Kidney epithelial cell (primary cell): ENCODE results near the gene CMTR2. TPM values are rescaled to one million over a fixed set of nuclear protein-coding genes. Genes with fewer than 3 reads are reported as not detected.

Experiments used
- total RNA-seq: library from RNA; depleted of rRNA; stranded (reverse); fragments of >200 nt; gene quantifications from 2 replicates; pipeline ENCODE4 v1.2.3, GENCODE V29; 2015

Gene CMTR2
- total RNA-seq, 1 donor from 2014 or later: 36.9 TPM

Other genes with a start within 250 kb of the CMTR2 start
- gene HYDIN, start 58.7 kb downstream of the CMTR2 start, total RNA-seq: 4.0 and 7.3 TPM in 2 replicates
- gene CALB2, start 69.3 kb upstream of the CMTR2 start, total RNA-seq: 5.0 and 6.2 TPM in 2 replicates
- gene TLE7, start 152.7 kb upstream of the CMTR2 start, total RNA-seq: not detected in 2 replicates
- 8.0 and 10.1 TPM in 2 replicates for gene ZNF23, start 172.8 kb upstream of the CMTR2 start, total RNA-seq
- gene ZNF19, start 199.9 kb upstream of the CMTR2 start, total RNA-seq: 3.6 and 5.1 TPM in 2 replicates
- gene CHST4, start 237.0 kb upstream of the CMTR2 start, total RNA-seq: not detected in 2 replicates